ENCODE data around the gene ATG2A. TPM values are rescaled to one million over a fixed set of nuclear protein-coding genes. Genes with fewer than 3 reads are reported as not detected.

Gene ATG2A
- total and polyA plus RNA-seq, 2 of the 8 experiments (the other 6 are each of a cell fraction or from before 2014, with no cell fraction given): 12.1 to 22.1 TPM

- Histone ChIP-seq H3K4ac (replicated peaks; ENCODE audit: insufficient read length, low read depth, low read length) (no peak overlapping the region), H2BK20ac (ENCODE audit: low read length) (no peak overlapping the region), H4K5ac (ENCODE audit: insufficient read length, low read depth, low read length) (no peak overlapping the region), H2BK5ac (ENCODE audit: low read depth, low read length) (no peak overlapping the region), H3K9ac (replicated peaks in 1 of 4; ENCODE audit: extremely low read depth in 1 of 4, low read depth in 3 of 4, low read length in 3 of 4) (no peak overlapping the region), H3K36me3 (ENCODE audit: control insufficient read depth in 2 of 4, insufficient read depth in 4 of 4, low read length in 3 of 4) (peaks cover 0 to 9% (median 2%) of the 10 kb centered on the region in 4 experiments; a peak in 5 of 8 replicates), H3K23ac (ENCODE audit: insufficient read length) (no peak overlapping the region), H2BK120ac (replicated peaks; ENCODE audit: low read depth, low read length) (no peak overlapping the region), H2AFZ (ENCODE audit: low read length) (no peak overlapping the region), H3K4me1 (replicated peaks in 1 of 4; ENCODE audit: control insufficient read depth in 3 of 4, insufficient read depth in 4 of 4, low read length in 3 of 4) (no peaks in the 10 kb centered on the region), H2BK12ac (ENCODE audit: low read depth, low read length) (no peak overlapping the region), H4K91ac (replicated peaks; ENCODE audit: insufficient read length, low read length) (no peak overlapping the region), H3K56ac (replicated peaks; ENCODE audit: insufficient read length, low read depth, low read length) (no peak overlapping the region), H3K4me2 (ENCODE audit: insufficient read depth in 1 of 2, low read depth in 2 of 2, low read length in 2 of 2) (no peak overlapping the region), H3K4me3 (ENCODE audit: extremely low read depth in 1 of 4, insufficient read depth in 2 of 4, low read depth in 3 of 4, low read length in 4 of 4) (no peak overlapping the region), H3K27me3 (replicated peaks in 1 of 4; ENCODE audit: control insufficient read depth in 3 of 4, extremely low read depth in 1 of 4, insufficient read depth in 3 of 4, low read length in 3 of 4) (no peaks in the 10 kb centered on the region), H3K79me1 (ENCODE audit: low read depth, low read length) (no peaks in the 10 kb centered on the region), H2AK5ac (ENCODE audit: low read depth, low read length) (no peak overlapping the region), H3K27ac (ENCODE audit: low read depth, low read length) (no peak overlapping the region), H3K23me2 (ENCODE audit: low read depth, low read length) (no peaks in the 10 kb centered on the region), H4K20me1 (replicated peaks in 1 of 2; ENCODE audit: control insufficient read depth in 1 of 2, insufficient read depth in 2 of 2, low read length in 2 of 2) (peaks cover 0 to 3% of the 10 kb centered on the region in 2 experiments), H3K18ac (ENCODE audit: extremely low read depth, low read length) (no peak overlapping the region), H4K8ac (ENCODE audit: extremely low read depth, insufficient read depth, low read length) (no peak overlapping the region), H3K14ac (ENCODE audit: insufficient read length) (no peak overlapping the region), H2BK15ac (ENCODE audit: low read length) (no peak overlapping the region), H3K79me2 (ENCODE audit: control insufficient read depth in 1 of 2, insufficient read depth in 2 of 2, low read length in 2 of 2) (no peaks in the 10 kb centered on the region), H3K9me3 (ENCODE audit: insufficient read depth in 2 of 2, low read depth in 1 of 2, low read length in 1 of 2) (no peaks in the 10 kb centered on the region)
- CTCF ChIA-PET (ENCODE audit: partially characterized antibody): interaction anchor here (0.6 to 32.2 kb wide), 5 partner anchors 12 to 75 kb away, joined by 4 to 1058 read pairs (median 4); partner anchors contain the start of gene CDC42BPG
- DNase-seq (ENCODE audit: low read depth in 1 of 2, low spot score in 2 of 2) (no peak), FAIRE-seq (no peak)
- POLR2A ChIA-PET (ENCODE audit: partially characterized antibody): interaction anchor here (0.7 kb wide), 1 partner anchor 809 kb away, joined by 3 read pairs; no protein-coding TSS in a partner anchor
- 90% methylated on average over 14 of the region's 14 CpGs; no CpG with 5 or more reads in 1 of the 2 experiments for WGBS, 2 experiments (ENCODE audit: extremely low coverage in 1 of 2, insufficient coverage in 1 of 2, insufficient read length in 1 of 2, insufficient replicate concordance in 2 of 2, low coverage in 1 of 2, low lambda C conversion rate in 2 of 2, missing lambda C conversion rate in 1 of 2)
- no peak for TF ChIP-seq SP1 (IDR thresholded peaks at IDR 0.05; ENCODE audit: low read depth, low read length)
- no peak for TF ChIP-seq RBBP5 (IDR thresholded peaks at IDR 0.05; ENCODE audit: borderline replicate concordance, low read depth, low read length)
- TF ChIP-seq SAP30 (IDR thresholded peaks at IDR 0.05; ENCODE audit: insufficient read depth, insufficient replicate concordance, low read length): no peak
- TF ChIP-seq KDM1A (IDR thresholded peaks at IDR 0.05; ENCODE audit: borderline replicate concordance, low read length): no peak
- no peak for TF ChIP-seq TBP (IDR thresholded peaks at IDR 0.05; ENCODE audit: low read depth, low read length)
- no peak for TF ChIP-seq KDM4A (IDR thresholded peaks at IDR 0.05; ENCODE audit: low read depth, low read length, severe bottlenecking)
- no peak for TF ChIP-seq YY1 (IDR thresholded peaks at IDR 0.05; ENCODE audit: low read depth, low read length)
These were observed 16.7 kb downstream of the ATG2A start for GRCh38 chr11:64900263-64900678.
